ENCODE results near the gene CPNE2. TPM values are rescaled to one million over a fixed set of nuclear protein-coding genes. Genes with fewer than 3 reads are reported as not detected.
A peak's percentile ranks its signal among the peaks of the same experiment; 100 is the strongest.
"Not testable (repeated sequence)": the region's sequence is repeated elsewhere in the genome, so short reads cannot be mapped to it uniquely, and the experiment has no call there.

CPNE2 gene
- total RNA-seq, 1 experiment from 2014 or later, result 43.4 TPM

DNA sequence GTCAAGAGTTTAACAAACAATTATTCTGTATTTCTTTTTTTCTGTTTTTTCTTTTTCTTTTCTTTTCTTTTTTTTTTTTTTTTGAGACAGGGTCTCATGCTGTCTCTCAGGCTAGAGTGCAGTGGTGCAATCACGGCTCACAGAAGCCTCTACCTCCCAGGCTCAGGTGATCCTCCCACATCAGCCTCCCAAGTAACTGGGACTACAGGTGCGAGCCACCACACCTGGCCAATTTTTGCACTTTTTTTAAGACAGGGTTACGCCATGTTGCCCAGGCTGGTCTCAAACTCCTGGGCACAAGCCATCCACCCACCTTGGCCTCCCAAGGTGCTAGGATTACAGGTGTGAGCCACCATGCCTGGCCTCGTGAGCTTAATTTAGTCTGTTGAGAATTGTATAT lies 97.1 kb downstream of the CPNE2 start:
- POLR2A ChIA-PET; intact Hi-C loops (cut with micrococcal nuclease; ENCODE audit: unreplicated experiment); H3K9me3 ChIP-seq (ENCODE audit: control insufficient read depth, insufficient read depth, low read depth, low read length); DNase-seq (ENCODE audit: low read depth, low spot score); BruUV-seq (replicated peaks); H3K27ac ChIP-seq (ENCODE audit: low read length); in situ Hi-C loops (cut with HindIII; ENCODE audit: low pct_unique_long_range_greater_than_20kb, low sequenced_read_pairs); CTCF ChIA-PET; ATAC-seq; H3K36me3 ChIP-seq (ENCODE audit: control insufficient read depth, insufficient read depth, low read length); H3K4me3 ChIP-seq (ENCODE audit: low read depth in 2 of 2, low read length in 2 of 2); H3K27me3 ChIP-seq (ENCODE audit: control insufficient read depth, insufficient read depth, low read length): not testable (repeated sequence)
- H3K4me1 ChIP-seq (ENCODE audit: control insufficient read depth, insufficient read depth, low read length), result peaks cover 36% of the 10 kb centered on the region

DNA sequence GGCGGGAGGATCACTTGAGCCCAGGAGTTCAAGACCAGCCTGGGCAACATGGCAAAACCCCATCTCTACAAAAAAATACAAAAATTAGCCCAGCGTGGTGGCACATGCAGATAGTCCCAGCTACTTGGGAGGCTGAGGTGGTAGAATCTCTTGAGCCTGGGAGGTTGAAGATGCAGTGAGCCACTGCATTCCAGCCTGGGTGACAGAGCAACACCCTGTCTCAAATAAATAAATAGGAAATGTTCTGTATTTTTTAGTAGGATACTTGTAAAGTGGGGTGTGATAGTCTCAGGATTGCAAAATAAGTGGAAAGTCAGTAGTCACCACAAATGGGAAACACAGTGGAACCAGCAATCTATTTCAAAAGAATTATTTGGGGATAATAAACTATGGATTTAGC lies 97.8 kb downstream of the CPNE2 start:
- CTCF ChIA-PET, result no interaction called here
- POLR2A ChIA-PET, result no interaction called here

DNA sequence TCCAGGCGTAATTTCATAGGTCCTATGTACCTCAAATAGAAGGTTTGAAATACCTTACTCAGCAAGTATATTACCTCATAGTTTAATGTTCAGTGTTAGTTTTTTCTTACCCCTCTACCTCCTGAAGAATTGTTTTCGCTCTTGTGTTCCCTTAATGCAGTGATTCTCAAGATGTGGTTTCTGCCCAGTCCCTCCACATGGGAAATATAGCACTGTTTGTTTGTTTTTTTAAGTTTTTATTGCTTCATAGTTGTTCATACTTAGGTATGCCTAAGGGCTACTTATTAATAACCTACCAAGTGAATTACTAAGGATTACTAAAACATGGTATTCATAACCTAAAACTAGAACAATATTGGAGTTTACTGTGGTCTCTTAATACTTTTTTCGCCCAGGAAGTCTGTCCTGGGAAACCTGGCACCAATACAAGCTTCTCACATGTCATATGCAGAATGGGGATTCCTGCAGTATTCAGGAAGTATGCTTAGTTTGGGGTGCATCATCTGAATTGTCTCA lies 98.7 kb downstream of the CPNE2 start:
- in situ Hi-C loops (cut with HindIII; ENCODE audit: low pct_unique_long_range_greater_than_20kb, low sequenced_read_pairs) (no loop called here), intact Hi-C loops (cut with micrococcal nuclease; ENCODE audit: unreplicated experiment) (no loop called here)
- Histone ChIP-seq H3K27ac (ENCODE audit: low read length) (peak overlapping the region; percentile 59; the same call in 1 of the 2 replicates), H3K4me1 (ENCODE audit: control insufficient read depth, insufficient read depth, low read length) (peaks cover 40% of the 10 kb centered on the region), H3K4me3 (ENCODE audit: low read depth in 2 of 2, low read length in 2 of 2) (peak overlapping the region in 1 of 2 experiments; percentile 11; a peak in 1 of 4 replicates), H3K9me3 (ENCODE audit: control insufficient read depth, insufficient read depth, low read depth, low read length) (no peaks in the 10 kb centered on the region), H3K36me3 (ENCODE audit: control insufficient read depth, insufficient read depth, low read length) (no peaks in the 10 kb centered on the region; the same call in none of the 2 replicates), H3K27me3 (ENCODE audit: control insufficient read depth, insufficient read depth, low read length) (no peaks in the 10 kb centered on the region)
- TF ChIP-seq SIN3A (IDR thresholded peaks at IDR 0.05; ENCODE audit: borderline replicate concordance, insufficient read depth, low read depth, low read length) (no peak), POLR2AphosphoS5 (IDR thresholded peaks at IDR 0.05; ENCODE audit: low read depth, low read length) (no peak), TCF7L2 (IDR thresholded peaks at IDR 0.05; ENCODE audit: low read depth, low read length) (no peak)
- TF ChIP-seq, protein P1, sequence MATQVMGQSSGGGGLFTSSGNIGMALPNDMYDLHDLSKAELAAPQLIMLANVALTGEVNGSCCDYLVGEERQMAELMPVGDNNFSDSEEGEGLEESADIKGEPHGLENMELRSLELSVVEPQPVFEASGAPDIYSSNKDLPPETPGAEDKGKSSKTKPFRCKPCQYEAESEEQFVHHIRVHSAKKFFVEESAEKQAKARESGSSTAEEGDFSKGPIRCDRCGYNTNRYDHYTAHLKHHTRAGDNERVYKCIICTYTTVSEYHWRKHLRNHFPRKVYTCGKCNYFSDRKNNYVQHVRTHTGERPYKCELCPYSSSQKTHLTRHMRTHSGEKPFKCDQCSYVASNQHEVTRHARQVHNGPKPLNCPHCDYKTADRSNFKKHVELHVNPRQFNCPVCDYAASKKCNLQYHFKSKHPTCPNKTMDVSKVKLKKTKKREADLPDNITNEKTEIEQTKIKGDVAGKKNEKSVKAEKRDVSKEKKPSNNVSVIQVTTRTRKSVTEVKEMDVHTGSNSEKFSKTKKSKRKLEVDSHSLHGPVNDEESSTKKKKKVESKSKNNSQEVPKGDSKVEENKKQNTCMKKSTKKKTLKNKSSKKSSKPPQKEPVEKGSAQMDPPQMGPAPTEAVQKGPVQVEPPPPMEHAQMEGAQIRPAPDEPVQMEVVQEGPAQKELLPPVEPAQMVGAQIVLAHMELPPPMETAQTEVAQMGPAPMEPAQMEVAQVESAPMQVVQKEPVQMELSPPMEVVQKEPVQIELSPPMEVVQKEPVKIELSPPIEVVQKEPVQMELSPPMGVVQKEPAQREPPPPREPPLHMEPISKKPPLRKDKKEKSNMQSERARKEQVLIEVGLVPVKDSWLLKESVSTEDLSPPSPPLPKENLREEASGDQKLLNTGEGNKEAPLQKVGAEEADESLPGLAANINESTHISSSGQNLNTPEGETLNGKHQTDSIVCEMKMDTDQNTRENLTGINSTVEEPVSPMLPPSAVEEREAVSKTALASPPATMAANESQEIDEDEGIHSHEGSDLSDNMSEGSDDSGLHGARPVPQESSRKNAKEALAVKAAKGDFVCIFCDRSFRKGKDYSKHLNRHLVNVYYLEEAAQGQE (IDR thresholded peaks at IDR 0.05; ENCODE audit: insufficient read depth in 1 of 2, low read depth in 2 of 2, low read length in 1 of 2), result no peak
- TF ChIP-seq, protein P2, sequence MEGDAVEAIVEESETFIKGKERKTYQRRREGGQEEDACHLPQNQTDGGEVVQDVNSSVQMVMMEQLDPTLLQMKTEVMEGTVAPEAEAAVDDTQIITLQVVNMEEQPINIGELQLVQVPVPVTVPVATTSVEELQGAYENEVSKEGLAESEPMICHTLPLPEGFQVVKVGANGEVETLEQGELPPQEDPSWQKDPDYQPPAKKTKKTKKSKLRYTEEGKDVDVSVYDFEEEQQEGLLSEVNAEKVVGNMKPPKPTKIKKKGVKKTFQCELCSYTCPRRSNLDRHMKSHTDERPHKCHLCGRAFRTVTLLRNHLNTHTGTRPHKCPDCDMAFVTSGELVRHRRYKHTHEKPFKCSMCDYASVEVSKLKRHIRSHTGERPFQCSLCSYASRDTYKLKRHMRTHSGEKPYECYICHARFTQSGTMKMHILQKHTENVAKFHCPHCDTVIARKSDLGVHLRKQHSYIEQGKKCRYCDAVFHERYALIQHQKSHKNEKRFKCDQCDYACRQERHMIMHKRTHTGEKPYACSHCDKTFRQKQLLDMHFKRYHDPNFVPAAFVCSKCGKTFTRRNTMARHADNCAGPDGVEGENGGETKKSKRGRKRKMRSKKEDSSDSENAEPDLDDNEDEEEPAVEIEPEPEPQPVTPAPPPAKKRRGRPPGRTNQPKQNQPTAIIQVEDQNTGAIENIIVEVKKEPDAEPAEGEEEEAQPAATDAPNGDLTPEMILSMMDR (IDR thresholded peaks at IDR 0.05), result no peak
- BruUV-seq (replicated peaks), result no TSS peak
- DNase-seq (ENCODE audit: low read depth, low spot score) (no peak), ATAC-seq (no peak)
- POLR2A ChIA-PET, result no interaction called here
- CTCF ChIA-PET, result no interaction called here

More for the DNA sequence above, 97.8 kb downstream of the CPNE2 start:
- intact Hi-C loops (cut with micrococcal nuclease; ENCODE audit: unreplicated experiment), result no loop called here
- Histone ChIP-seq H3K9me3 (ENCODE audit: control insufficient read depth, insufficient read depth, low read depth, low read length) (no peaks in the 10 kb centered on the region), H3K4me1 (ENCODE audit: control insufficient read depth, insufficient read depth, low read length) (peaks cover 40% of the 10 kb centered on the region), H3K27ac (ENCODE audit: low read length) (no peak overlapping the region), H3K27me3 (ENCODE audit: control insufficient read depth, insufficient read depth, low read length) (no peaks in the 10 kb centered on the region), H3K36me3 (ENCODE audit: control insufficient read depth, insufficient read depth, low read length) (peaks cover 4% of the 10 kb centered on the region), H3K4me3 (ENCODE audit: low read depth in 2 of 2, low read length in 2 of 2) (no peak overlapping the region)
- BruUV-seq (replicated peaks), result no TSS peak
- in situ Hi-C loops (cut with HindIII; ENCODE audit: low pct_unique_long_range_greater_than_20kb, low sequenced_read_pairs), result no loop called here
- DNase-seq (ENCODE audit: low read depth, low spot score) (no peak), ATAC-seq (no peak)
- TF ChIP-seq TCF7L2 (IDR thresholded peaks at IDR 0.05; ENCODE audit: low read depth, low read length), result no peak
- no peak for TF ChIP-seq SIN3A (IDR thresholded peaks at IDR 0.05; ENCODE audit: borderline replicate concordance, insufficient read depth, low read depth, low read length)
- TF ChIP-seq POLR2AphosphoS5 (IDR thresholded peaks at IDR 0.05; ENCODE audit: low read depth, low read length), result no peak
- TF ChIP-seq, protein P1 (IDR thresholded peaks at IDR 0.05; ENCODE audit: insufficient read depth in 1 of 2, low read depth in 2 of 2, low read length in 1 of 2), result no peak
- TF ChIP-seq, protein P2 (IDR thresholded peaks at IDR 0.05), result no peak
